C4-2B (cell line): ENCODE data around the gene SIRT2.

ENCODE experiments used
- CTCF ChIP-seq: fragments of 450-650 bp; conservative IDR thresholded peaks from 2 replicates; pipeline ENCODE4 v1.5.1; 2017; ENCODE audit warnings: mild to moderate bottlenecking
- ZFX ChIP-seq: fragments of 450-650 bp; IDR thresholded peaks from 2 replicates; pipeline ENCODE4 v1.6.1; 2017

- no peak for TF ChIP-seq ZFX
- no peak for TF ChIP-seq CTCF
Measured at GRCh38 chr19:38888876-38889275, 10.5 kb downstream of the SIRT2 start.
